WTC11 (cell line): ENCODE measurements around the gene ANKRD33B. TPM values are rescaled to one million over a fixed set of nuclear protein-coding genes. Genes with fewer than 3 reads are reported as not detected.

Source experiments
- ATAC-seq: fragments of 200-7000 bp; cut with Tn5 transposase; 2 replicates; pipeline ENCODE4 v1.10.0; 2021; ENCODE audit warnings: mild to moderate bottlenecking, moderate library complexity
- CTCF ChIA-PET: fragments of 300-600 bp; sonication (Branson Sonifier 250); formaldehyde crosslinking; loops from one replicate; lab custom pipeline; 2021; ENCODE audit warnings: antibody characterized with exemption; lab: Charles Lee
- POLR2A ChIA-PET: fragments of 350-600 bp; sonication (Branson Sonifier 250); formaldehyde crosslinking; loops from one replicate; lab custom pipeline; 2021; ENCODE audit warnings: antibody characterized with exemption; lab: Charles Lee
- DNase-seq: peaks from one replicate; pipeline ENCODE4 v3.0.0; 2021; ENCODE audit warnings: low spot score
- H3K27ac Mint-ChIP-seq: 2 replicates; pipeline ENCODE4 v1.8.0; 2021; ENCODE audit warnings: mixed read lengths
- H3K27me3 Mint-ChIP-seq: 2 replicates; pipeline ENCODE4 v1.8.0; 2021; ENCODE audit warnings: low read depth, mild to moderate bottlenecking, moderate library complexity, mixed read lengths
- H3K36me3 Mint-ChIP-seq: 2 replicates; pipeline ENCODE4 v1.8.0; 2021; ENCODE audit warnings: mixed read lengths
- H3K4me1 Mint-ChIP-seq: 2 replicates; pipeline ENCODE4 v1.8.0; 2022; ENCODE audit warnings: mixed read lengths
- H3K4me3 Mint-ChIP-seq: 2 replicates; pipeline ENCODE4 v1.8.0; 2021; ENCODE audit warnings: mild to moderate bottlenecking, moderate library complexity, mixed read lengths
- H3K9me3 Mint-ChIP-seq: 2 replicates; pipeline ENCODE4 v1.8.0; 2021; ENCODE audit warnings: mixed read lengths
- ELF4 ChIP-seq: sonication (generic); formaldehyde crosslinking; IDR thresholded peaks from 2 replicates; pipeline ENCODE4 v1.8.1; 2022; ENCODE audit warnings: low read depth, mild to moderate bottlenecking, moderate library complexity, missing genetic modification reagents
- EMX1 ChIP-seq: fragments of 250-450 bp; sonication (Bioruptor Pico); IDR thresholded peaks from 2 replicates; pipeline ENCODE4 v1.8.0; 2021; ENCODE audit warnings: mild to moderate bottlenecking
- FOXK1 ChIP-seq: sonication (generic); formaldehyde crosslinking; IDR thresholded peaks from 2 replicates; pipeline ENCODE4 v1.8.0; 2022; ENCODE audit warnings: mild to moderate bottlenecking, moderate library complexity, missing genetic modification reagents
- GRHL2 ChIP-seq: fragments of 250-450 bp; sonication (Bioruptor Pico); IDR thresholded peaks from 2 replicates; pipeline ENCODE4 v1.8.0; 2022; ENCODE audit warnings: mild to moderate bottlenecking, moderate library complexity; ENCODE audit not compliant: insufficient replicate concordance, severe bottlenecking
- GTF2I ChIP-seq: fragments of 250-450 bp; sonication (Bioruptor Pico); conservative IDR thresholded peaks from 2 replicates; pipeline ENCODE4 v1.4.0; 2021; ENCODE audit warnings: mild to moderate bottlenecking
- IRF1 ChIP-seq: sonication (generic); formaldehyde crosslinking; IDR thresholded peaks from 2 replicates; pipeline ENCODE4 v1.8.0; 2023; ENCODE audit warnings: missing genetic modification reagents
- JUN ChIP-seq: sonication (generic); formaldehyde crosslinking; IDR thresholded peaks from 2 replicates; pipeline ENCODE4 v1.8.0; 2023; ENCODE audit warnings: mild to moderate bottlenecking, missing genetic modification reagents
- MXD4 ChIP-seq: fragments of 250-450 bp; sonication (Bioruptor Pico); IDR thresholded peaks from 2 replicates; pipeline ENCODE4 v1.8.0; 2021; ENCODE audit warnings: mild to moderate bottlenecking, moderate library complexity, borderline replicate concordance
- PRDM15 ChIP-seq: sonication (generic); formaldehyde crosslinking; IDR thresholded peaks from 2 replicates; pipeline ENCODE4 v1.8.0; 2022; ENCODE audit warnings: missing genetic modification reagents
- RORB ChIP-seq: fragments of 250-450 bp; sonication (Bioruptor Pico); IDR thresholded peaks from 2 replicates; pipeline ENCODE4 v1.9.0; 2021; ENCODE audit warnings: mild to moderate bottlenecking
- SMAD3 ChIP-seq: sonication (generic); formaldehyde crosslinking; IDR thresholded peaks from 2 replicates; pipeline ENCODE4 v1.8.0; 2022; ENCODE audit warnings: missing genetic modification reagents, mild to moderate bottlenecking, borderline replicate concordance
- TP53 ChIP-seq: sonication (generic); formaldehyde crosslinking; IDR thresholded peaks from 2 replicates; pipeline ENCODE4 v1.8.1; 2023; ENCODE audit warnings: mild to moderate bottlenecking, missing genetic modification reagents
- ZNF121 ChIP-seq: sonication (generic); formaldehyde crosslinking; IDR thresholded peaks from 2 replicates; pipeline ENCODE4 v1.8.0; 2023; ENCODE audit warnings: missing genetic modification reagents
- ZNF138 ChIP-seq: sonication (generic); formaldehyde crosslinking; conservative IDR thresholded peaks from 2 replicates; pipeline ENCODE4 v1.8.1; 2022; ENCODE audit warnings: mild to moderate bottlenecking, moderate library complexity, missing genetic modification reagents
- ZNF219 ChIP-seq: sonication (generic); formaldehyde crosslinking; IDR thresholded peaks from 2 replicates; pipeline ENCODE4 v1.8.0; 2023; ENCODE audit warnings: missing genetic modification reagents, mild to moderate bottlenecking, borderline replicate concordance
- ZNF263 ChIP-seq: sonication (generic); formaldehyde crosslinking; IDR thresholded peaks from 2 replicates; pipeline ENCODE4 v1.8.1; 2022; ENCODE audit warnings: low read depth, mild to moderate bottlenecking, moderate library complexity, missing genetic modification reagents
- ZNF281 ChIP-seq: sonication (generic); formaldehyde crosslinking; IDR thresholded peaks from 2 replicates; pipeline ENCODE4 v1.8.0; 2023; ENCODE audit warnings: mild to moderate bottlenecking, missing genetic modification reagents
- ZNF425 ChIP-seq: fragments of 250-450 bp; sonication (Bioruptor Pico); conservative IDR thresholded peaks from 2 replicates; pipeline ENCODE4 v1.9.0; 2021; ENCODE audit warnings: mild to moderate bottlenecking
- total RNA-seq: library from RNA; stranded (reverse); gene quantifications from 3 replicates; pipeline ENCODE4 v1.2.3, GENCODE V29; 2021
- TF ChIP-seq, protein P1 (sequence below): sonication (generic); formaldehyde crosslinking; IDR thresholded peaks from 2 replicates; pipeline ENCODE4 v1.8.0; 2022; ENCODE audit warnings: mild to moderate bottlenecking, missing genetic modification reagents
- TF ChIP-seq, protein P2 (sequence below): sonication (generic); formaldehyde crosslinking; conservative IDR thresholded peaks from 2 replicates; pipeline ENCODE4 v1.8.1; 2022; ENCODE audit warnings: mild to moderate bottlenecking, missing genetic modification reagents
- TF ChIP-seq, protein P3 (sequence below): fragments of 250-450 bp; sonication (Bioruptor Pico); IDR thresholded peaks from 2 replicates; pipeline ENCODE4 v1.9.0; 2021; ENCODE audit warnings: mild to moderate bottlenecking

ANKRD33B gene
- total RNA-seq, 1 experiment from 2014 or later: 9.2 TPM

GRCh38 chr5:10660720-10661387 is 97.0 kb downstream of the ANKRD33B start (continued):
- no peak for TF ChIP-seq ZNF425
- no peak for TF ChIP-seq GRHL2 (CRISPR knock-in tag)
- no peak for TF ChIP-seq MXD4 (CRISPR knock-in tag)
- TF ChIP-seq, protein P1, sequence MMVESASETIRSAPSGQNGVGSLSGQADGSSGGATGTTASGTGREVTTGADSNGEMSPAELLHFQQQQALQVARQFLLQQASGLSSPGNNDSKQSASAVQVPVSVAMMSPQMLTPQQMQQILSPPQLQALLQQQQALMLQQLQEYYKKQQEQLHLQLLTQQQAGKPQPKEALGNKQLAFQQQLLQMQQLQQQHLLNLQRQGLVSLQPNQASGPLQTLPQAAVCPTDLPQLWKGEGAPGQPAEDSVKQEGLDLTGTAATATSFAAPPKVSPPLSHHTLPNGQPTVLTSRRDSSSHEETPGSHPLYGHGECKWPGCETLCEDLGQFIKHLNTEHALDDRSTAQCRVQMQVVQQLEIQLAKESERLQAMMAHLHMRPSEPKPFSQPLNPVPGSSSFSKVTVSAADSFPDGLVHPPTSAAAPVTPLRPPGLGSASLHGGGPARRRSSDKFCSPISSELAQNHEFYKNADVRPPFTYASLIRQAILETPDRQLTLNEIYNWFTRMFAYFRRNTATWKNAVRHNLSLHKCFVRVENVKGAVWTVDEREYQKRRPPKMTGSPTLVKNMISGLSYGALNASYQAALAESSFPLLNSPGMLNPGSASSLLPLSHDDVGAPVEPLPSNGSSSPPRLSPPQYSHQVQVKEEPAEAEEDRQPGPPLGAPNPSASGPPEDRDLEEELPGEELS: no peak

DNA sequence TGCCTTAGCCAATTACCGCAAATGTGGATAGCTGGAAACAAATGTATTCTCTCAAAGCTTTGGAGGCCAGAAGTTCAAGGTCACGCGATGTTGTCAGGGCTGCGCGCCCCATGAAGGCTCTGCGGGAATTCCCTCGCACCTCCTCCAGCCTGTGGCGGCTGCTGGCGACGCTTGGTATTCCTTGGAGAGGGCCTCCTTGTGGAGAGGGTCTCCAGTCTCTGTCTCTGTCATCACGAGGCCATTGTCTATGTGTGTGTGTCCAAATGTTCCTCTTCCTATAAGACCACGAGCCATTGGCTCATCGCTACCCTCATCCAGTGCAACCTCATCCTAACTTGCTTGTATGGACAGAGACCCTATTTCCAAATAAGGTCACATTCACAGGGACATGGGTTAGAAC is 97.5 kb downstream of the ANKRD33B start:
- no peak overlapping the region for H3K4me3 Mint-ChIP-seq
- H3K36me3 Mint-ChIP-seq: no peaks in the 10 kb centered on the region
- ChIA-PET POLR2A (no interaction called here), CTCF (no interaction called here)
- no peaks in the 10 kb centered on the region for H3K27me3 Mint-ChIP-seq
- DNase-seq (no peak), ATAC-seq (no peak)
- peaks cover 15% of the 10 kb centered on the region for H3K4me1 Mint-ChIP-seq
- H3K27ac Mint-ChIP-seq: no peak overlapping the region
- TF ChIP-seq FOXK1 (CRISPR knock-in tag): no peak
- TF ChIP-seq EMX1 (CRISPR knock-in tag): no peak
- TF ChIP-seq ZNF121: no peak
- TF ChIP-seq ZNF281: no peak
- TF ChIP-seq ZNF138 (CRISPR knock-in tag): no peak
- TF ChIP-seq ZNF263 (CRISPR knock-in tag): no peak
- TF ChIP-seq JUN (CRISPR knock-in tag): no peak
- TF ChIP-seq TP53 (CRISPR knock-in tag): no peak
- TF ChIP-seq IRF1 (CRISPR knock-in tag): no peak
- TF ChIP-seq GTF2I (CRISPR knock-in tag): no peak
- peaks cover 5% of the 10 kb centered on the region for H3K9me3 Mint-ChIP-seq

- Mint-ChIP-seq H3K36me3 (no peaks in the 10 kb centered on the region), H3K9me3 (peaks cover 5% of the 10 kb centered on the region), H3K27ac (no peak overlapping the region), H3K27me3 (no peaks in the 10 kb centered on the region), H3K4me1 (peaks cover 14% of the 10 kb centered on the region), H3K4me3 (no peak overlapping the region)
- POLR2A ChIA-PET: no interaction called here
- ATAC-seq: no peak
- no peak for DNase-seq
- CTCF ChIA-PET: interaction anchor here (0.7 to 1.8 kb wide), 2 partner anchors 27 to 210 kb away, joined by 3 to 7 read pairs; no protein-coding TSS in a partner anchor
- no peak for TF ChIP-seq ZNF263 (CRISPR knock-in tag)
- TF ChIP-seq, protein P2, sequence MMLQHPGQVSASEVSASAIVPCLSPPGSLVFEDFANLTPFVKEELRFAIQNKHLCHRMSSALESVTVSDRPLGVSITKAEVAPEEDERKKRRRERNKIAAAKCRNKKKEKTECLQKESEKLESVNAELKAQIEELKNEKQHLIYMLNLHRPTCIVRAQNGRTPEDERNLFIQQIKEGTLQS (CRISPR knock-in tag): no peak
- TF ChIP-seq ELF4: no peak
- no peak for TF ChIP-seq IRF1 (CRISPR knock-in tag)
- TF ChIP-seq PRDM15 (CRISPR knock-in tag): no peak
- TF ChIP-seq SMAD3 (CRISPR knock-in tag): no peak
- TF ChIP-seq, protein P3, sequence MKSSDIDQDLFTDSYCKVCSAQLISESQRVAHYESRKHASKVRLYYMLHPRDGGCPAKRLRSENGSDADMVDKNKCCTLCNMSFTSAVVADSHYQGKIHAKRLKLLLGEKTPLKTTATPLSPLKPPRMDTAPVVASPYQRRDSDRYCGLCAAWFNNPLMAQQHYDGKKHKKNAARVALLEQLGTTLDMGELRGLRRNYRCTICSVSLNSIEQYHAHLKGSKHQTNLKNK: no peak
- TF ChIP-seq ZNF219 (CRISPR knock-in tag): no peak
- no peak for TF ChIP-seq RORB (CRISPR knock-in tag)
Observed at GRCh38 chr5:10662083-10662482, 98.2 kb downstream of the ANKRD33B start.
